Neural progenitor cell (in vitro differentiated cells): ENCODE measurements around the gene MAPK12.

ENCODE experiments used
- EZH2phosphoT487 ChIP-seq: fragments of 200-600 bp; sonication (generic); IDR thresholded peaks from 2 replicates; pipeline ENCODE4 v1.6.1; 2017; ENCODE audit warnings: antibody characterized with exemption
- TF ChIP-seq, protein P1 (sequence below): fragments of 200-600 bp; sonication (generic); IDR thresholded peaks from 2 replicates; pipeline ENCODE4 v1.5.1; 2017; ENCODE audit warnings: antibody characterized with exemption, mild to moderate bottlenecking

DNA sequence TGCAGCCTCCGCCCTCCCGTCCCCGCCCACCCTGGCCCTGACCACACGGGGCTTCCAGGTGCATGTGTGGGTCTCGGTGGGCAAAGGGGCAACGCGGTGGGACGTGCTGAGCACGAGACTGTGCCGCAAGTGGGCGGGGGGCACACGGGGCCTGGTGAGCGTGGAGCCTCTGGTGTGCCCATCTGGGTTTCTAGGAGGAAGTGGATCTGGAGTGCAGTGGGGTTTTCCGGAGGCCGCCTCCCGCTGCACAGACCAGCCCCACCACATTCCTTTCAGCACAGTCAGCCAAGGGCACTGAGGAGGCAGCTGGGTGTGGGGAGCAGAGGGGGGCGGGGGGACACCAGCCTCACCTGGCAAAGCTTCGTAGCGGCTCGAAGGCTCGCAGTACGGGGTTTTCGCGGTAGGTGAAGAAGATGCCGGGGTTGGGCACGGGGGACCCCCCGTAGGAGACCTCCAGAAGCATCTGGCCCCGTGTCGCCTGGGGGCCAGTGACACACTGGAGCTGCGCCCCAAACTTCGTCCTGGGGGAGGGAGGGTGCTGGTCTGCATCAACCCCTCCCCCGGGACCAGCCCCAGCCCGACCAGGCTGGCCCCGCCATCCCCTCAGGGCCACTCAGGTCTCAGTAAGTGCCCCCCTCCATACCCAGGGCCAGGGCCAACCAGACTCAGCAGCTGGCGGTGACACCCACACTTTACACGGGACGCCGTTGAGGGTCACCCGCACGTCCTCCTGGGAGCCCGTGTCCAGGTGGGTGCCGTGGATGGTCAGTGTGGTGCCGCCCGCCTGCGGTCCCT is 21.1 kb upstream of the MAPK12 start:
- TF ChIP-seq, protein P1, sequence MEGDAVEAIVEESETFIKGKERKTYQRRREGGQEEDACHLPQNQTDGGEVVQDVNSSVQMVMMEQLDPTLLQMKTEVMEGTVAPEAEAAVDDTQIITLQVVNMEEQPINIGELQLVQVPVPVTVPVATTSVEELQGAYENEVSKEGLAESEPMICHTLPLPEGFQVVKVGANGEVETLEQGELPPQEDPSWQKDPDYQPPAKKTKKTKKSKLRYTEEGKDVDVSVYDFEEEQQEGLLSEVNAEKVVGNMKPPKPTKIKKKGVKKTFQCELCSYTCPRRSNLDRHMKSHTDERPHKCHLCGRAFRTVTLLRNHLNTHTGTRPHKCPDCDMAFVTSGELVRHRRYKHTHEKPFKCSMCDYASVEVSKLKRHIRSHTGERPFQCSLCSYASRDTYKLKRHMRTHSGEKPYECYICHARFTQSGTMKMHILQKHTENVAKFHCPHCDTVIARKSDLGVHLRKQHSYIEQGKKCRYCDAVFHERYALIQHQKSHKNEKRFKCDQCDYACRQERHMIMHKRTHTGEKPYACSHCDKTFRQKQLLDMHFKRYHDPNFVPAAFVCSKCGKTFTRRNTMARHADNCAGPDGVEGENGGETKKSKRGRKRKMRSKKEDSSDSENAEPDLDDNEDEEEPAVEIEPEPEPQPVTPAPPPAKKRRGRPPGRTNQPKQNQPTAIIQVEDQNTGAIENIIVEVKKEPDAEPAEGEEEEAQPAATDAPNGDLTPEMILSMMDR: no peak
- no peak for TF ChIP-seq EZH2phosphoT487
